Neural progenitor cell (in vitro differentiated cells): ENCODE results near the gene PCDHA3.

Experiments used
- CTCF ChIP-seq: fragments of 200-600 bp; sonication (generic); IDR thresholded peaks from 2 replicates; pipeline ENCODE4 v1.5.1; 2017; ENCODE audit warnings: antibody characterized with exemption, mild to moderate bottlenecking
- EZH2 ChIP-seq: fragments of 200-600 bp; sonication (generic); IDR thresholded peaks from 2 replicates; pipeline ENCODE4 v1.6.1; 2017; ENCODE audit warnings: antibody characterized with exemption, mild to moderate bottlenecking, moderate library complexity
- EZH2phosphoT487 ChIP-seq: fragments of 200-600 bp; sonication (generic); IDR thresholded peaks from 2 replicates; pipeline ENCODE4 v1.6.1; 2017; ENCODE audit warnings: antibody characterized with exemption

- no peak for TF ChIP-seq CTCF
- no peak for TF ChIP-seq EZH2
- TF ChIP-seq EZH2phosphoT487: no peak
Observed at GRCh38 chr5:140801494-140801841, 611 bp downstream of the PCDHA3 start.
